ENCODE measurements around the gene TENM3. TPM values are rescaled to one million over a fixed set of nuclear protein-coding genes. Genes with fewer than 3 reads are reported as not detected.

Gene TENM3
- total RNA-seq, 4 donors from 2014 or later, result 5.9 to 61.5 (median 24.6) TPM

DNA sequence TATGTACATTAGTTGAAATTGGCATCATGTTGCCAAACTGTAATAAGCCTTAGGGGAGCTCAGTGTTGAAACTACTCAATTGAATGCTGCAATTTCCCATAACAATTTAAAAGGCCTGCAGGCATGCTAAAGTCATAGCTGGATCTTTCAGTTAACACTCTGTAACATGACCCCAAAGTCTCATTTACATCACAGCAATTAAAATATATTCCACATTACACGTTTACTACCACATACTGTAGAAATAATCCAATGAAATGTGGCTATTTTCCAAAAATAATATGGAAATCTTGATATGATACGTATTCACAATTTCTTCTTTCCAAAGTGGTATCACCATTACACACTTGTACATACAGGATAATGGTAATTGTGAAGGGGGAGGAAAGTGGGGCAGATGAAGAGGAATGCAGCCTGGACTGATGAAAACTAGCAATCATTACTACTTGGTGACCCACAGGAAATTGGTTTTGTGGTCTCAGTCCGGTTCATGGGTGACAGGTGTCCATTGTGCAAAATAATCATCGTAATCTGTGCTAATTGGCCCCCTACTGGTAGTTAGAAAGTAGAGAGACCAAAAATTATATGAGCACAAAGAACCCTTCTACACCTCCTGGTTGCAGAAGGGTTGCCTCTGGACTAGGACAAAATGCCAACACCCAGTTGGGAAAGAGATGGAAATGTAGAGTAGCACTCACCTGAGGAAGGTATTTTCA lies 63.7 kb downstream of the TENM3 start:
- no peak for TF ChIP-seq POLR2A (IDR thresholded peaks at IDR 0.05)
- TF ChIP-seq CTCF (IDR thresholded peaks at IDR 0.05), result peak in 1 of 4 experiments; percentile 7
- H3K4me1 ChIP-seq, result no peaks in the 10 kb centered on the region

GRCh38 chr4:182307746-182308145 lies 64.5 kb downstream of the TENM3 start:
- Histone ChIP-seq H3K4me3 (no peak overlapping the region), H3K4me1 (no peaks in the 10 kb centered on the region), H3K27me3 (no peaks in the 10 kb centered on the region), H3K9me3 (no peaks in the 10 kb centered on the region), H3K27ac (no peak overlapping the region), H3K36me3 (no peaks in the 10 kb centered on the region)
- intact Hi-C loops (cut with DNase I; ENCODE audit: low total_unique reads), result no loop called here
- no peak for DNase-seq
- TF ChIP-seq POLR2A (IDR thresholded peaks at IDR 0.05) (no peak), CTCF (IDR thresholded peaks at IDR 0.05) (no peak)

More for the DNA sequence above, 63.7 kb downstream of the TENM3 start:
- no peaks in the 10 kb centered on the region for H3K9me3 ChIP-seq
- intact Hi-C loops (cut with DNase I; ENCODE audit: low total_unique reads), result no loop called here
- no peaks in the 10 kb centered on the region for H3K27me3 ChIP-seq
- H3K27ac ChIP-seq, result no peak overlapping the region
- DNase-seq, result no peak
- H3K36me3 ChIP-seq, result no peaks in the 10 kb centered on the region
- no peak overlapping the region for H3K4me3 ChIP-seq

- TF ChIP-seq POLR2A (IDR thresholded peaks at IDR 0.05) (no peak), CTCF (IDR thresholded peaks at IDR 0.05) (no peak)
- Histone ChIP-seq H3K27ac (no peak overlapping the region), H3K4me3 (no peak overlapping the region), H3K9me3 (no peaks in the 10 kb centered on the region), H3K4me1 (no peaks in the 10 kb centered on the region), H3K36me3 (no peaks in the 10 kb centered on the region), H3K27me3 (no peaks in the 10 kb centered on the region)
- no peak for DNase-seq
- intact Hi-C loops (cut with DNase I; ENCODE audit: low total_unique reads), result no loop called here
Observed at GRCh38 chr4:182309877-182310276, 66.7 kb downstream of the TENM3 start.

DNA sequence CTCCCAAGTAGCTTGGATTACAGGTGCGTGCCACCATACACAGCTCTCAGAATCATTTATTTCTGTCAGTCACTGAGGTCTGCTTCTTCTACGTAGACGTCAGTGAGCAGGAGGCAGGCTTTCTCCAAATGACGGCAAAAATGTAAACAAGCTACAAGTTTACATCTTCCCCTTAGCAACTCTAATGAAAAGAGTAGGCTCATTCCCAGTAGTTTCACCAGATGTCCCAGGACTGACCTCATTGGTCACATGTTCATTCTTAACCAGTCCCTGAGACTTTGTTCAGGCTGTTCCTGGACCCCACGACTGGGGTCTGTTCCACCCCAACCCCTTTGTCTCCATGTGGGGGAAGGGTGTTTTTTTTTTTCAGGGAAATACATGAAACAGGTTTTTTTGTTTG lies 67.1 kb downstream of the TENM3 start:
- Histone ChIP-seq H3K9me3 (no peaks in the 10 kb centered on the region), H3K36me3 (no peaks in the 10 kb centered on the region), H3K4me1 (no peaks in the 10 kb centered on the region), H3K4me3 (no peak overlapping the region), H3K27me3 (no peaks in the 10 kb centered on the region), H3K27ac (no peak overlapping the region)
- intact Hi-C loops (cut with DNase I; ENCODE audit: low total_unique reads), result no loop called here
- TF ChIP-seq POLR2A (IDR thresholded peaks at IDR 0.05), result no peak
- TF ChIP-seq CTCF (IDR thresholded peaks at IDR 0.05), result no peak
- no peak for DNase-seq

DNA sequence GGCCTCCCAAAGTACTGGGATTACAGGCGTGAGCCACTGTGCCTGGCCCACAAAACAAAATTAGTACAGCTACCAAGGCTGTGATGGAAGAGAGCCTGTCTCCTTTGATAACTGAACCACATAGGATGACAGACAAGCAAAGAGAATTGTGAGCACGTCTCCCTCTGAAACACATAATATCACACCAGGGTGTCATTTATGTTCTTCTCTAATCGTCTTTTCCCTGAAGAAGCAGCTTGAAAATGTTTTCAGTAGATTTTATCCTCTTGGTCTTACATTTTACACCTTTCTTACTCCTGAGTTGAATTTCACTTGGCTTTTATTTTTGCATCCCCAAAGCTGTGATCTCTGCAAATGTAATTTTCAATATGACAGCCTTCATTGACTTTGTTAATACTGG lies 67.8 kb downstream of the TENM3 start:
- H3K9me3 ChIP-seq, result no peaks in the 10 kb centered on the region
- no peaks in the 10 kb centered on the region for H3K36me3 ChIP-seq
- TF ChIP-seq POLR2A (IDR thresholded peaks at IDR 0.05) (no peak), CTCF (IDR thresholded peaks at IDR 0.05) (no peak)
- intact Hi-C loops (cut with DNase I; ENCODE audit: low total_unique reads), result no loop called here
- no peak overlapping the region for H3K4me3 ChIP-seq
- no peaks in the 10 kb centered on the region for H3K27me3 ChIP-seq
- H3K4me1 ChIP-seq, result no peaks in the 10 kb centered on the region
- DNase-seq, result no peak
- H3K27ac ChIP-seq, result no peak overlapping the region

Measured in uterus (tissue), 4 donors.